ENCODE results near the gene AADACL4. TPM values are rescaled to one million over a fixed set of nuclear protein-coding genes. Genes with fewer than 3 reads are reported as not detected.
"Not testable (repeated sequence)": the region's sequence is repeated elsewhere in the genome, so short reads cannot be mapped to it uniquely, and the experiment has no call there.

Gene AADACL4
- total and polyA plus RNA-seq, 5 experiments from 2014 or later: not detected

GRCh38 chr1:12649971-12650421, 6.1 kb downstream of the AADACL4 start:
- H3K27ac Mint-ChIP-seq: no peak overlapping the region
- POLR2A ChIA-PET: no interaction called here
- ATAC-seq (no peak), DNase-seq (no peak)
- no peak overlapping the region for H3K4me3 Mint-ChIP-seq
- H3K9me3 Mint-ChIP-seq: no peaks in the 10 kb centered on the region
- H3K36me3 Mint-ChIP-seq: no peaks in the 10 kb centered on the region
- no peaks in the 10 kb centered on the region for H3K4me1 Mint-ChIP-seq
- H3K27me3 Mint-ChIP-seq: peaks cover 4 to 47% (median 16%) of the 10 kb centered on the region in 5 donors

- DNase-seq: no peak
- Mint-ChIP-seq H3K4me3 (no peak overlapping the region), H3K36me3 (no peaks in the 10 kb centered on the region), H3K4me1 (peaks cover 4 to 6% (median 5%) of the 10 kb centered on the region in 4 donors), H3K27me3 (peaks cover 6 to 27% (median 13%) of the 10 kb centered on the region in 5 donors), H3K27ac (no peak overlapping the region), H3K9me3 (no peaks in the 10 kb centered on the region)
- POLR2A ChIA-PET: no interaction called here
- no peak for ATAC-seq
Observed at GRCh38 chr1:12654004-12654567, 10.2 kb downstream of the AADACL4 start.

- Mint-ChIP-seq H3K4me1 (peaks cover 4 to 6% (median 5%) of the 10 kb centered on the region in 4 donors), H3K4me3 (no peak overlapping the region), H3K9me3 (no peaks in the 10 kb centered on the region), H3K36me3 (no peaks in the 10 kb centered on the region), H3K27ac (no peak overlapping the region), H3K27me3 (peaks cover 2 to 22% (median 12%) of the 10 kb centered on the region in 5 donors)
- POLR2A ChIA-PET: no interaction called here
- ATAC-seq (no peak), DNase-seq (no peak)
Observed at GRCh38 chr1:12654657-12655056, 10.8 kb downstream of the AADACL4 start.

- H3K27ac Mint-ChIP-seq: no peak overlapping the region
- peaks cover 4 to 6% (median 5%) of the 10 kb centered on the region in 4 donors for H3K4me1 Mint-ChIP-seq
- H3K4me3 Mint-ChIP-seq: no peak overlapping the region
- peaks cover 2 to 11% (median 8%) of the 10 kb centered on the region in 5 donors for H3K27me3 Mint-ChIP-seq
- no peak for DNase-seq
- H3K9me3 Mint-ChIP-seq: no peaks in the 10 kb centered on the region
- ATAC-seq: no peak
- POLR2A ChIA-PET: no interaction called here
- H3K36me3 Mint-ChIP-seq: no peaks in the 10 kb centered on the region
Observed at GRCh38 chr1:12656575-12656974, 12.7 kb downstream of the AADACL4 start.

GRCh38 chr1:12657060-12657884, 13.4 kb downstream of the AADACL4 start:
- Mint-ChIP-seq H3K4me1 (peaks cover 4 to 6% (median 5%) of the 10 kb centered on the region in 4 donors), H3K36me3 (no peaks in the 10 kb centered on the region), H3K27ac (no peak overlapping the region), H3K4me3 (no peak overlapping the region), H3K9me3 (no peaks in the 10 kb centered on the region), H3K27me3 (peaks cover 2 to 8% (median 5%) of the 10 kb centered on the region in 5 donors)
- POLR2A ChIA-PET: no interaction called here
- ATAC-seq (no peak), DNase-seq (no peak)

GRCh38 chr1:12657885-12658512, 14.1 kb downstream of the AADACL4 start:
- H3K27me3 Mint-ChIP-seq, H3K9me3 Mint-ChIP-seq, H3K4me1 Mint-ChIP-seq, ATAC-seq, DNase-seq, H3K36me3 Mint-ChIP-seq, H3K4me3 Mint-ChIP-seq, POLR2A ChIA-PET: not testable (repeated sequence)
- peak overlapping the region in 1 of 10 donors; percentile 53 for H3K27ac Mint-ChIP-seq

GRCh38 chr1:12658531-12659453, 14.9 kb downstream of the AADACL4 start:
- Mint-ChIP-seq H3K4me3 (peak overlapping the region in 2 of 10 donors; percentile 17 to 28), H3K36me3 (no peaks in the 10 kb centered on the region), H3K27ac (peak overlapping the region in 3 of 10 donors; percentile 29 to 53 (median 43)), H3K9me3 (peaks cover 0 to 5% (median 0%) of the 10 kb centered on the region in 9 donors), H3K27me3 (peaks cover 0 to 8% (median 5%) of the 10 kb centered on the region in 5 donors), H3K4me1 (peaks cover 4 to 6% (median 5%) of the 10 kb centered on the region in 4 donors)
- ATAC-seq (peak; percentile 59 to 69), DNase-seq (peak; percentile 54 to 86 (median 66))
- POLR2A ChIA-PET: interaction anchor here (0.6 to 1.0 kb wide), 2 partner anchors 383 to 536 kb away, joined by 3 to 5 read pairs; no protein-coding TSS in a partner anchor

- Mint-ChIP-seq H3K36me3 (no peaks in the 10 kb centered on the region), H3K9me3 (peaks cover 0 to 5% (median 0%) of the 10 kb centered on the region in 9 donors), H3K4me1 (peaks cover 4 to 6% (median 5%) of the 10 kb centered on the region in 4 donors), H3K27me3 (peaks cover 0 to 8% (median 5%) of the 10 kb centered on the region in 5 donors), H3K4me3 (no peak overlapping the region), H3K27ac (no peak overlapping the region)
- DNase-seq (no peak), ATAC-seq (no peak)
- POLR2A ChIA-PET: no interaction called here
Observed at GRCh38 chr1:12661606-12662219, 17.8 kb downstream of the AADACL4 start.

GRCh38 chr1:12662556-12662955, 18.7 kb downstream of the AADACL4 start:
- no peak for DNase-seq
- Mint-ChIP-seq H3K9me3 (peaks cover 0 to 5% (median 0%) of the 10 kb centered on the region in 9 donors), H3K27ac (no peak overlapping the region), H3K36me3 (no peaks in the 10 kb centered on the region), H3K4me3 (no peak overlapping the region), H3K27me3 (peaks cover 0 to 5% (median 5%) of the 10 kb centered on the region in 5 donors), H3K4me1 (peaks cover 4 to 6% (median 5%) of the 10 kb centered on the region in 4 donors)
- POLR2A ChIA-PET: interaction anchor here (0.6 kb wide), 1 partner anchor 58 kb away, joined by 3 read pairs; no protein-coding TSS in a partner anchor
- no peak for ATAC-seq

- Mint-ChIP-seq H3K27ac (peak overlapping the region in 1 of 10 donors; percentile 42), H3K4me1 (no peaks in the 10 kb centered on the region), H3K9me3 (peaks cover 0 to 20% (median 6%) of the 10 kb centered on the region in 9 donors), H3K4me3 (no peak overlapping the region), H3K36me3 (peaks cover 0 to 11% (median 4%) of the 10 kb centered on the region in 3 donors), H3K27me3 (peaks cover 0 to 3% (median 0%) of the 10 kb centered on the region in 5 donors)
- POLR2A ChIA-PET: interaction anchor here (1.0 kb wide), 1 partner anchor 25 kb away, joined by 3 read pairs; no protein-coding TSS in a partner anchor
- ATAC-seq (no peak), DNase-seq (no peak)
Observed at GRCh38 chr1:12665511-12665910, 21.6 kb downstream of the AADACL4 start.

GRCh38 chr1:12666141-12666735, 22.4 kb downstream of the AADACL4 start:
- DNase-seq (no peak), ATAC-seq (no peak)
- H3K36me3 Mint-ChIP-seq: peaks cover 0 to 11% (median 4%) of the 10 kb centered on the region in 3 donors
- peaks cover 0 to 20% (median 6%) of the 10 kb centered on the region in 9 donors for H3K9me3 Mint-ChIP-seq
- POLR2A ChIA-PET: no interaction called here
- no peak overlapping the region for H3K4me3 Mint-ChIP-seq
- H3K4me1 Mint-ChIP-seq: no peaks in the 10 kb centered on the region
- H3K27me3 Mint-ChIP-seq: peaks cover 0 to 3% (median under 1%) of the 10 kb centered on the region in 5 donors
- no peak overlapping the region for H3K27ac Mint-ChIP-seq

All from naive thymus-derived CD8-positive, alpha-beta T cell (primary cell).